ENCODE data around the gene ZNF205.

DNA sequence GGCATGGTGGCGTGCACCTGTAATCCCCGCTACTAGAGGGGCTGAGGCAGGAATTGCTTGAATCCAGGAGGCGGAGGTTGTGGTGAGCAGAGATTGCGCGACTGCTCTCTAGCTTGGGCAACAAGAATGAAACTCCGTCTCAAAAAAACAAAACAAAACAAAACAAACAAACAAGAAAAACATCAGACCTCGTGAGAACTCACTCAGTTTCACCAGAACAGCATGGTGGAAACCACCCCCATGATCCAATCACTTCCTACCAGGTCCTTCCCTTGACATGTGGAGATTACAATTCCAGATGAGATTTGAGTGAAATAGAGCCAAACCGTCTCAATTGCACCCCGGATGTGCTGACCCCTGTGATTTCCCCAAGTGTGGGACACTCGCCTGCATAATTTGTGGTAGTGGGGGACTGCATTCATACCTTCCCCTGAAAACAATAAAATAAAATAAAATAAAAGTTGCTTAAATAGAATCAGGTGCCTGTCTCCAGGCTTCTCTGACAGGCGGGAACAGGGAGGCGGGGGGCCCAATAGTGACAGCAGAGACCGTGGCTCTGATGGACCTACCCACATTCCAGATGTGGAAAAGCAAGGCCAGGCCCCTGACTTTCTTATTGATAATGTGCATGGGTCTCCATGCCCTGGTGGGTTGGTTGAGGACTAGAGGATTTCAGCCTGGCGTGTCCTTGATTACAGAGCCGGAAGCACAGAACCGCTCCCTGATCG lies 26.4 kb upstream of the ZNF205 start:
- TF ChIP-seq, protein P1, sequence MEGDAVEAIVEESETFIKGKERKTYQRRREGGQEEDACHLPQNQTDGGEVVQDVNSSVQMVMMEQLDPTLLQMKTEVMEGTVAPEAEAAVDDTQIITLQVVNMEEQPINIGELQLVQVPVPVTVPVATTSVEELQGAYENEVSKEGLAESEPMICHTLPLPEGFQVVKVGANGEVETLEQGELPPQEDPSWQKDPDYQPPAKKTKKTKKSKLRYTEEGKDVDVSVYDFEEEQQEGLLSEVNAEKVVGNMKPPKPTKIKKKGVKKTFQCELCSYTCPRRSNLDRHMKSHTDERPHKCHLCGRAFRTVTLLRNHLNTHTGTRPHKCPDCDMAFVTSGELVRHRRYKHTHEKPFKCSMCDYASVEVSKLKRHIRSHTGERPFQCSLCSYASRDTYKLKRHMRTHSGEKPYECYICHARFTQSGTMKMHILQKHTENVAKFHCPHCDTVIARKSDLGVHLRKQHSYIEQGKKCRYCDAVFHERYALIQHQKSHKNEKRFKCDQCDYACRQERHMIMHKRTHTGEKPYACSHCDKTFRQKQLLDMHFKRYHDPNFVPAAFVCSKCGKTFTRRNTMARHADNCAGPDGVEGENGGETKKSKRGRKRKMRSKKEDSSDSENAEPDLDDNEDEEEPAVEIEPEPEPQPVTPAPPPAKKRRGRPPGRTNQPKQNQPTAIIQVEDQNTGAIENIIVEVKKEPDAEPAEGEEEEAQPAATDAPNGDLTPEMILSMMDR (IDR thresholded peaks at IDR 0.05; ENCODE audit: insufficient read depth, low read depth, low read length): no peak
- no peak for TF ChIP-seq EZH2 (IDR thresholded peaks at IDR 0.05; ENCODE audit: insufficient read depth, low read length)
